GM12878 (cell line): Measurements from ENCODE around the gene IPCEF1. TPM values are rescaled to one million over a fixed set of nuclear protein-coding genes. Genes with fewer than 3 reads are reported as not detected.

Experiments used
- ATAC-seq: fragments of 200-7000 bp; cut with Tn5 transposase; 3 replicates; pipeline ENCODE4 v1.9.1; 2020; ENCODE audit warnings: mild to moderate bottlenecking, moderate library complexity
- BruUV-seq: library from RNA; stranded (reverse); fragments of 400-500 nt; replicated peaks from 2 replicates; lab custom pipeline; 2021; lab: Mats Ljungman, UMichigan
- CTCF ChIA-PET: fragments of 300-600 bp; sonication (Branson Sonifier 250); formaldehyde crosslinking; extraction: SDS; loops from one replicate; lab custom pipeline; 2021; ENCODE audit warnings: inconsistent platforms; lab: Yijun Ruan, JAX
- POLR2A ChIA-PET: fragments of 350-600 bp; formaldehyde crosslinking; extraction: SDS; loops from one replicate; lab custom pipeline; 2021; ENCODE audit warnings: inconsistent platforms; lab: Charles Lee
- RAD21 ChIA-PET: fragments of 300-600 bp; sonication (Branson Sonifier 250); formaldehyde crosslinking; loops from one replicate; lab custom pipeline; 2023; ENCODE audit warnings: antibody characterized with exemption; ENCODE audit not compliant: unreplicated experiment; lab: Charles Lee
- SMC1A ChIA-PET: fragments of 300-600 bp; sonication (Branson Sonifier 250); formaldehyde crosslinking; loops from one replicate; lab custom pipeline; 2023; ENCODE audit not compliant: unreplicated experiment, uncharacterized antibody; lab: Charles Lee
- DNase-seq: peaks from one replicate; pipeline ENCODE4 v3.0.0-alpha.2; 2011; ENCODE audit warnings: low read depth, low spot score
- FAIRE-seq: peaks from 3 replicates; lab custom pipeline; 2011; peaks lifted over from hg19 to GRCh38; lab: Jason Lieb, UNC
- H2AFZ ChIP-seq: 2 replicates; pipeline ENCODE4 v1.6.0; 2011; ENCODE audit warnings: low read depth, low read length, control low read depth; ENCODE audit not compliant: control insufficient read depth
- H3K27ac ChIP-seq: 2 replicates; pipeline ENCODE4 v1.5.1; 2011; ENCODE audit warnings: control low read depth; ENCODE audit not compliant: control insufficient read depth, insufficient read depth
- H3K27me3 ChIP-seq, 2 experiments: replicated peaks in 1 of 2; 2 replicates each; pipeline versions ENCODE4 v1.6.0 to v1.6.1; 2011; ENCODE audit warnings: low read length in 1 of 2; ENCODE audit not compliant: control insufficient read depth in 2 of 2, insufficient read depth in 2 of 2
- H3K36me3 ChIP-seq, 2 experiments: 2 replicates each; pipeline ENCODE4 v1.5.1; 2011; ENCODE audit warnings: low read length in 1 of 2; ENCODE audit not compliant: control insufficient read depth in 2 of 2, insufficient read depth in 2 of 2
- H3K4me1 ChIP-seq: 2 replicates; pipeline ENCODE4 v1.6.1; 2011; ENCODE audit warnings: mild to moderate bottlenecking, low read length, moderate library complexity, mixed read lengths; ENCODE audit not compliant: control insufficient read depth, insufficient read depth
- H3K4me2 ChIP-seq: 2 replicates; pipeline ENCODE4 v1.6.0; 2011; ENCODE audit warnings: control low read depth; ENCODE audit not compliant: control insufficient read depth, insufficient read depth
- H3K4me3 ChIP-seq: fragments of 200-600 bp; sonication (generic); 2 replicates; pipeline ENCODE4 v1.5.1; 2016
- H3K79me2 ChIP-seq: 2 replicates; pipeline ENCODE4 v1.6.0; 2011; ENCODE audit warnings: low read length; ENCODE audit not compliant: control insufficient read depth, insufficient read depth
- H3K9ac ChIP-seq: 2 replicates; pipeline ENCODE4 v1.8.0; 2011; ENCODE audit warnings: low read length, control low read depth, mixed read lengths; ENCODE audit not compliant: control insufficient read depth, insufficient read depth
- H3K9me3 ChIP-seq: replicated peaks from 3 replicates; pipeline ENCODE4 v1.5.1; 2011; ENCODE audit warnings: mild to moderate bottlenecking, low read length; ENCODE audit not compliant: control insufficient read depth, insufficient read depth
- H4K20me1 ChIP-seq: 2 replicates; pipeline ENCODE4 v1.6.0; 2011; ENCODE audit not compliant: control insufficient read depth, insufficient read depth
- ATF7 ChIP-seq: fragments of 450-650 bp; IDR thresholded peaks from 2 replicates; pipeline ENCODE4 v1.6.1; 2016; ENCODE audit warnings: low read depth, mild to moderate bottlenecking
- GATAD2B ChIP-seq: fragments of 450-650 bp; conservative IDR thresholded peaks from 2 replicates; pipeline ENCODE4 v1.6.1; 2017; ENCODE audit warnings: low read depth, mild to moderate bottlenecking, moderate library complexity
- IKZF2 ChIP-seq, 2 experiments: fragments of 450-650 bp; IDR thresholded peaks; 2 replicates each; pipeline ENCODE4 v1.6.1; 2017; ENCODE audit warnings: mild to moderate bottlenecking in 2 of 2, moderate library complexity in 2 of 2
- KLF5 ChIP-seq: fragments of 450-650 bp; IDR thresholded peaks from 2 replicates; pipeline ENCODE4 v1.6.1; 2014; ENCODE audit warnings: mild to moderate bottlenecking; ENCODE audit not compliant: partially characterized antibody
- NBN ChIP-seq: fragments of 450-650 bp; IDR thresholded peaks from 2 replicates; pipeline ENCODE4 v1.6.1; 2016
- PAX8 ChIP-seq: fragments of 450-650 bp; IDR thresholded peaks from 2 replicates; pipeline ENCODE4 v1.6.1; 2017; ENCODE audit warnings: mild to moderate bottlenecking, moderate library complexity
- SMAD1 ChIP-seq: fragments of 450-650 bp; IDR thresholded peaks from 2 replicates; pipeline ENCODE4 v1.6.1; 2018; ENCODE audit warnings: mild to moderate bottlenecking, low read depth; ENCODE audit not compliant: partially characterized antibody
- SMAD5 ChIP-seq: IDR thresholded peaks from 2 replicates; pipeline ENCODE4 v1.6.1; 2016; ENCODE audit warnings: antibody characterized with exemption, low read depth
- SPI1 ChIP-seq: IDR thresholded peaks from 2 replicates; pipeline ENCODE4 v1.6.1; 2011; ENCODE audit warnings: low read depth, mild to moderate bottlenecking, low read length, moderate library complexity, borderline replicate concordance; ENCODE audit not compliant: insufficient read depth
- SREBF2 ChIP-seq: IDR thresholded peaks from 2 replicates; pipeline ENCODE4 v1.6.1; 2012; ENCODE audit warnings: mild to moderate bottlenecking, low read length
- STAT1 ChIP-seq: fragments of 450-650 bp; conservative IDR thresholded peaks from 2 replicates; pipeline ENCODE4 v1.6.1; 2014; ENCODE audit warnings: antibody characterized with exemption, mild to moderate bottlenecking
- WRNIP1 ChIP-seq: IDR thresholded peaks from 2 replicates; pipeline ENCODE4 v1.6.1; 2011; ENCODE audit warnings: low read depth, low read length, improper control_type of control experiment, borderline replicate concordance
- WGBS: methylation state at CpG from one replicate; pipeline ENCODE4 v1.1.6; 2016; ENCODE audit warnings: low lambda C conversion rate; ENCODE audit not compliant: insufficient replicate concordance, insufficient coverage; ENCODE audit errors: missing lambda C conversion rate; 5-methylcytosine and 5-hydroxymethylcytosine counted together
- in situ Hi-C: fragments of 300-500 bp; cut with MboI; formaldehyde crosslinking; loops from 9 replicates; pipeline ENCODE4 v1.14.3; 2018; ENCODE audit warnings: mixed read lengths
- intact Hi-C: fragments of 100-400 bp; cut with micrococcal nuclease; formaldehyde crosslinking; loops from one replicate; pipeline ENCODE4 v1.14.2; 2022; ENCODE audit not compliant: unreplicated experiment
- polyA plus RNA-seq, 11 experiments: library from polyadenylated mRNA; depleted of rRNA in 4 of 11; unstranded in 6 of 11; stranded (reverse) in 5 of 11; fragments of >200 nt; fragmentation: Nextera tagmentation in 4 of 11; fragmentation: Illumina TruSeq in 1 of 11; extraction: Ambion mirVana in 4 of 11; extraction: Trizol in 1 of 11; gene quantifications; 1 replicate in 1 of 11; 2 replicates in 10 of 11; pipeline versions ENCODE4 v1.2.1 to v1.2.3, GENCODE V29; 2011 to 2016; ENCODE audit warnings: inconsistent platforms in 2 of 11, missing spikeins in 2 of 11, low read depth in 1 of 11
- total RNA-seq, 4 experiments: library from RNA; depleted of rRNA in 3 of 4; stranded (reverse); fragments of >200 nt in 3 of 4; fragmentation: Illumina TruSeq in 1 of 4; extraction: Trizol in 1 of 4; gene quantifications; 2 replicates each; pipeline versions ENCODE4 v1.2.1 to v1.2.3, GENCODE V29; 2013 to 2021
- TF ChIP-seq, protein P1 (sequence below): IDR thresholded peaks from 2 replicates; pipeline ENCODE4 v1.6.1; 2012; ENCODE audit warnings: improper control_type of control experiment, low read depth, low read length; ENCODE audit not compliant: insufficient replicate concordance
- TF ChIP-seq, protein P2 (sequence below): IDR thresholded peaks from 2 replicates; pipeline ENCODE4 v1.6.1; 2012; ENCODE audit warnings: low read depth, low read length, improper control_type of control experiment

IPCEF1 gene
- total and polyA plus RNA-seq, 10 of the 15 experiments (the other 5 are each of a cell fraction or from before 2014, with no cell fraction given): 1.3 to 137 (median 4.2) TPM

GRCh38 chr6:154394571-154394970, 38.0 kb upstream of the IPCEF1 start:
- FAIRE-seq: no peak
- H3K4me3 ChIP-seq: no peak overlapping the region
- ChIA-PET POLR2A (no interaction called here), RAD21 (no interaction called here)
- no peak overlapping the region for H3K4me2 ChIP-seq
- no TSS peak for BruUV-seq
- no peaks in the 10 kb centered on the region for H4K20me1 ChIP-seq
- DNase-seq: no peak
- H3K4me1 ChIP-seq: no peaks in the 10 kb centered on the region
- WGBS: 16% methylated on average over 3 of the region's 3 CpGs
- H3K9ac ChIP-seq: no peak overlapping the region
- TF ChIP-seq SREBF2: no peak
- TF ChIP-seq IKZF2 (IDR thresholded peaks at IDR 0.05): no peak
- no peak for TF ChIP-seq SMAD1
- TF ChIP-seq STAT1: no peak
- no peak for TF ChIP-seq GATAD2B
- no peak for TF ChIP-seq ATF7
- no peak for TF ChIP-seq NBN
- TF ChIP-seq, all 136 proteins: peak for 0
- ChIA-PET SMC1A (interaction anchor here (0.6 to 1.3 kb wide), 2 partner anchors 32 to 51 kb away, joined by 3 read pairs; no protein-coding TSS in a partner anchor), CTCF (no interaction called here)
- in situ Hi-C loops: no loop called here
- Histone ChIP-seq H2AFZ (no peak overlapping the region), H3K27ac (no peak overlapping the region), H3K27me3 (peaks cover 0 to 2% of the 10 kb centered on the region in 2 experiments; a peak in 1 of 4 replicates), H3K79me2 (no peaks in the 10 kb centered on the region), H3K9me3 (no peaks in the 10 kb centered on the region), H3K36me3 (no peaks in the 10 kb centered on the region)
- no peak for ATAC-seq
- intact Hi-C loops: no loop called here

DNA sequence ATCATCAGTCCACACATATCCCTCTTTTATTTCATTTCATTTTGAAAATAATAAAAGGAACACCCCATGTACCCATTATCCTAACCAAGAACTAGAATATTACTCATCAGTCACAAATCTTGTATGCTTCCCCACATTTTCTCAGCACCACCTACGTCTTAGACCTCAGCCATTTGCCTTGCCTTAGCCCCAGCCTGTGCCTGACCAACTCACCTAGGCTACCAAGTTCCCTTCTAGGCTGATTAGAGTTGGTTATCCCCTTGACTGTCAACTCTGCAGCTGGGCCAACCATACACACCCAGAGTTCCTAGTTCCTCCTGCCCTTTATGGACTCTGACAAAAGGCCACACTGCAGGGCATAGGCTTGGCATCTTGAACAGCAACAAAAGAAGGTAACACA, 33.4 kb upstream of the IPCEF1 start:
- ChIA-PET RAD21 (no interaction called here), CTCF (no interaction called here), POLR2A (no interaction called here), SMC1A (no interaction called here)
- Histone ChIP-seq H3K9me3 (no peaks in the 10 kb centered on the region; the same call in 1 of the 3 replicates), H4K20me1 (no peaks in the 10 kb centered on the region), H3K79me2 (no peaks in the 10 kb centered on the region), H3K4me2 (no peak overlapping the region), H3K4me3 (no peak overlapping the region), H3K36me3 (no peaks in the 10 kb centered on the region), H3K27me3 (peaks cover 0 to 2% of the 10 kb centered on the region in 2 experiments; a peak in 3 of 4 replicates), H3K27ac (no peak overlapping the region), H3K9ac (no peak overlapping the region), H3K4me1 (no peaks in the 10 kb centered on the region), H2AFZ (no peak overlapping the region)
- intact Hi-C loops (no loop called here), in situ Hi-C loops (no loop called here)
- BruUV-seq: no TSS peak
- no peak for DNase-seq
- no peak for ATAC-seq
- no peak for FAIRE-seq
- 0% methylated on average over 1 of the region's 1 CpG for WGBS
- TF ChIP-seq, protein P1, sequence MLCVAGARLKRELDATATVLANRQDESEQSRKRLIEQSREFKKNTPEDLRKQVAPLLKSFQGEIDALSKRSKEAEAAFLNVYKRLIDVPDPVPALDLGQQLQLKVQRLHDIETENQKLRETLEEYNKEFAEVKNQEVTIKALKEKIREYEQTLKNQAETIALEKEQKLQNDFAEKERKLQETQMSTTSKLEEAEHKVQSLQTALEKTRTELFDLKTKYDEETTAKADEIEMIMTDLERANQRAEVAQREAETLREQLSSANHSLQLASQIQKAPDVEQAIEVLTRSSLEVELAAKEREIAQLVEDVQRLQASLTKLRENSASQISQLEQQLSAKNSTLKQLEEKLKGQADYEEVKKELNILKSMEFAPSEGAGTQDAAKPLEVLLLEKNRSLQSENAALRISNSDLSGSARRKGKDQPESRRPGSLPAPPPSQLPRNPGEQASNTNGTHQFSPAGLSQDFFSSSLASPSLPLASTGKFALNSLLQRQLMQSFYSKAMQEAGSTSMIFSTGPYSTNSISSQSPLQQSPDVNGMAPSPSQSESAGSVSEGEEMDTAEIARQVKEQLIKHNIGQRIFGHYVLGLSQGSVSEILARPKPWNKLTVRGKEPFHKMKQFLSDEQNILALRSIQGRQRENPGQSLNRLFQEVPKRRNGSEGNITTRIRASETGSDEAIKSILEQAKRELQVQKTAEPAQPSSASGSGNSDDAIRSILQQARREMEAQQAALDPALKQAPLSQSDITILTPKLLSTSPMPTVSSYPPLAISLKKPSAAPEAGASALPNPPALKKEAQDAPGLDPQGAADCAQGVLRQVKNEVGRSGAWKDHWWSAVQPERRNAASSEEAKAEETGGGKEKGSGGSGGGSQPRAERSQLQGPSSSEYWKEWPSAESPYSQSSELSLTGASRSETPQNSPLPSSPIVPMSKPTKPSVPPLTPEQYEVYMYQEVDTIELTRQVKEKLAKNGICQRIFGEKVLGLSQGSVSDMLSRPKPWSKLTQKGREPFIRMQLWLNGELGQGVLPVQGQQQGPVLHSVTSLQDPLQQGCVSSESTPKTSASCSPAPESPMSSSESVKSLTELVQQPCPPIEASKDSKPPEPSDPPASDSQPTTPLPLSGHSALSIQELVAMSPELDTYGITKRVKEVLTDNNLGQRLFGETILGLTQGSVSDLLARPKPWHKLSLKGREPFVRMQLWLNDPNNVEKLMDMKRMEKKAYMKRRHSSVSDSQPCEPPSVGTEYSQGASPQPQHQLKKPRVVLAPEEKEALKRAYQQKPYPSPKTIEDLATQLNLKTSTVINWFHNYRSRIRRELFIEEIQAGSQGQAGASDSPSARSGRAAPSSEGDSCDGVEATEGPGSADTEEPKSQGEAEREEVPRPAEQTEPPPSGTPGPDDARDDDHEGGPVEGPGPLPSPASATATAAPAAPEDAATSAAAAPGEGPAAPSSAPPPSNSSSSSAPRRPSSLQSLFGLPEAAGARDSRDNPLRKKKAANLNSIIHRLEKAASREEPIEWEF: no peak
- TF ChIP-seq KLF5 (no peak), SPI1 (no peak), WRNIP1 (no peak), PAX8 (no peak), SMAD5 (no peak)
- TF ChIP-seq, protein P2, sequence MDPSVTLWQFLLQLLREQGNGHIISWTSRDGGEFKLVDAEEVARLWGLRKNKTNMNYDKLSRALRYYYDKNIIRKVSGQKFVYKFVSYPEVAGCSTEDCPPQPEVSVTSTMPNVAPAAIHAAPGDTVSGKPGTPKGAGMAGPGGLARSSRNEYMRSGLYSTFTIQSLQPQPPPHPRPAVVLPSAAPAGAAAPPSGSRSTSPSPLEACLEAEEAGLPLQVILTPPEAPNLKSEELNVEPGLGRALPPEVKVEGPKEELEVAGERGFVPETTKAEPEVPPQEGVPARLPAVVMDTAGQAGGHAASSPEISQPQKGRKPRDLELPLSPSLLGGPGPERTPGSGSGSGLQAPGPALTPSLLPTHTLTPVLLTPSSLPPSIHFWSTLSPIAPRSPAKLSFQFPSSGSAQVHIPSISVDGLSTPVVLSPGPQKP: no peak
